Skeletal muscle tissue (tissue), 4 donors: ENCODE data around the gene MMD. TPM values are rescaled to one million over a fixed set of nuclear protein-coding genes. Genes with fewer than 3 reads are reported as not detected.
"Not testable (repeated sequence)": the region's sequence is repeated elsewhere in the genome, so short reads cannot be mapped to it uniquely, and the experiment has no call there.

Source experiments
- H3K27ac ChIP-seq: one replicate; pipeline ENCODE4 v1.7.0; 2013; ENCODE audit warnings: mild to moderate bottlenecking, low read depth, low read length, inconsistent platforms
- H3K27me3 ChIP-seq, 3 donors: one replicate each; pipeline ENCODE4 v1.7.0; 2013; ENCODE audit warnings: low read length in 3 of 3; ENCODE audit not compliant: control insufficient read depth in 3 of 3, insufficient read depth in 3 of 3
- H3K36me3 ChIP-seq, 3 donors: one replicate each; pipeline ENCODE4 v1.7.0; 2013; ENCODE audit warnings: low read length in 3 of 3; ENCODE audit not compliant: control insufficient read depth in 3 of 3, insufficient read depth in 3 of 3
- H3K4me1 ChIP-seq, 3 donors: one replicate each; pipeline ENCODE4 v1.7.0; 2013; ENCODE audit warnings: low read length in 3 of 3, mild to moderate bottlenecking in 3 of 3; ENCODE audit not compliant: control insufficient read depth in 3 of 3, insufficient read depth in 3 of 3
- H3K4me3 ChIP-seq, 3 donors: one replicate each; pipeline ENCODE4 v1.7.0; 2013; ENCODE audit warnings: low read length in 3 of 3
- H3K9ac ChIP-seq, 3 donors: one replicate each; pipeline ENCODE4 v1.7.0; 2013; ENCODE audit warnings: low read length in 3 of 3, mild to moderate bottlenecking in 3 of 3, moderate library complexity in 2 of 3, low read depth in 1 of 3
- H3K9me3 ChIP-seq, 3 donors: one replicate each; pipeline ENCODE4 v1.7.0; 2013; ENCODE audit warnings: low read length in 3 of 3; ENCODE audit not compliant: control insufficient read depth in 3 of 3
- total RNA-seq: library from RNA; depleted of rRNA; stranded (reverse); fragments of >200 nt; gene quantifications from one replicate; pipeline ENCODE4 v1.2.3, GENCODE V29; 2014
- donor health status: Osteomylitis.

Gene MMD
- total RNA-seq, 1 donor from 2014 or later, result 11.5 TPM

- no peaks in the 10 kb centered on the region for H3K27me3 ChIP-seq
- no peak overlapping the region for H3K9ac ChIP-seq
- peaks cover 4 to 16% (median 10%) of the 10 kb centered on the region in 3 donors for H3K4me1 ChIP-seq
- H3K27ac ChIP-seq, result no peak overlapping the region
- no peaks in the 10 kb centered on the region for H3K9me3 ChIP-seq
- peaks cover 0 to 6% (median 3%) of the 10 kb centered on the region in 3 donors for H3K36me3 ChIP-seq
- H3K4me3 ChIP-seq, result no peak overlapping the region
These were observed 25.7 kb downstream of the MMD start for GRCh38 chr17:55395803-55396505.

GRCh38 chr17:55394357-55395021 is 27.1 kb downstream of the MMD start:
- Histone ChIP-seq H3K9me3 (no peaks in the 10 kb centered on the region), H3K27me3 (no peaks in the 10 kb centered on the region), H3K36me3 (peaks cover 0 to 5% (median 0%) of the 10 kb centered on the region in 3 donors), H3K4me1 (peaks cover 4 to 17% (median 10%) of the 10 kb centered on the region in 3 donors), H3K27ac (peak overlapping the region; percentile 36), H3K9ac (no peak overlapping the region), H3K4me3 (peak overlapping the region in 2 of 3 donors; percentile 5 to 8)

GRCh38 chr17:55391764-55392467 is 29.7 kb downstream of the MMD start:
- H3K4me1 ChIP-seq, result peaks cover 4 to 17% (median 10%) of the 10 kb centered on the region in 3 donors
- H3K27ac ChIP-seq, result no peak overlapping the region
- no peak overlapping the region for H3K9ac ChIP-seq
- H3K4me3 ChIP-seq, result no peak overlapping the region
- H3K27me3 ChIP-seq, result no peaks in the 10 kb centered on the region
- no peaks in the 10 kb centered on the region for H3K9me3 ChIP-seq
- H3K36me3 ChIP-seq, result no peaks in the 10 kb centered on the region

GRCh38 chr17:55391244-55391757 is 30.3 kb downstream of the MMD start:
- Histone ChIP-seq H3K27me3 (no peaks in the 10 kb centered on the region), H3K36me3 (no peaks in the 10 kb centered on the region), H3K9me3 (no peaks in the 10 kb centered on the region), H3K4me3 (no peak overlapping the region), H3K4me1 (peaks cover 4 to 17% (median 10%) of the 10 kb centered on the region in 3 donors), H3K27ac (no peak overlapping the region), H3K9ac (no peak overlapping the region)

- Histone ChIP-seq H3K27me3 (no peaks in the 10 kb centered on the region), H3K27ac (no peak overlapping the region), H3K36me3 (no peaks in the 10 kb centered on the region), H3K4me3 (no peak overlapping the region), H3K4me1 (peaks cover 4 to 17% (median 10%) of the 10 kb centered on the region in 3 donors), H3K9me3 (no peaks in the 10 kb centered on the region), H3K9ac (no peak overlapping the region)
These were observed 31.2 kb downstream of the MMD start for GRCh38 chr17:55390364-55390977.

- not testable (repeated sequence) for H3K9ac ChIP-seq, H3K9me3 ChIP-seq, H3K4me1 ChIP-seq, H3K36me3 ChIP-seq, H3K27me3 ChIP-seq, H3K4me3 ChIP-seq, H3K27ac ChIP-seq
These were observed 31.9 kb downstream of the MMD start for GRCh38 chr17:55389715-55390114.

- Histone ChIP-seq H3K9me3 (no peaks in the 10 kb centered on the region), H3K36me3 (no peaks in the 10 kb centered on the region), H3K27ac (no peak overlapping the region), H3K4me3 (no peak overlapping the region), H3K27me3 (no peaks in the 10 kb centered on the region), H3K9ac (no peak overlapping the region), H3K4me1 (peaks cover 0 to 4% (median 0%) of the 10 kb centered on the region in 3 donors)
These were observed 32.8 kb downstream of the MMD start for GRCh38 chr17:55388842-55389241.

GRCh38 chr17:55386796-55387332 is 34.8 kb downstream of the MMD start:
- no peak overlapping the region for H3K27ac ChIP-seq
- peaks cover 0 to 4% (median 0%) of the 10 kb centered on the region in 3 donors for H3K4me1 ChIP-seq
- no peaks in the 10 kb centered on the region for H3K36me3 ChIP-seq
- H3K4me3 ChIP-seq, result no peak overlapping the region
- no peaks in the 10 kb centered on the region for H3K27me3 ChIP-seq
- no peaks in the 10 kb centered on the region for H3K9me3 ChIP-seq
- no peak overlapping the region for H3K9ac ChIP-seq

- Histone ChIP-seq H3K9me3 (no peaks in the 10 kb centered on the region), H3K4me1 (no peaks in the 10 kb centered on the region), H3K9ac (no peak overlapping the region)
These were observed 36.9 kb downstream of the MMD start for GRCh38 chr17:55384643-55385232.

More at GRCh38 chr17:55384643-55385232, 36.9 kb downstream of the MMD start:
- no peaks in the 10 kb centered on the region for H3K36me3 ChIP-seq
- no peaks in the 10 kb centered on the region for H3K27me3 ChIP-seq
- H3K4me3 ChIP-seq, result no peak overlapping the region
- H3K27ac ChIP-seq, result no peak overlapping the region
